H1 (cell line): ENCODE results near the gene NSUN7. TPM values are rescaled to one million over a fixed set of nuclear protein-coding genes. Genes with fewer than 3 reads are reported as not detected.

Experiments used
- CTCF ChIA-PET: fragments of 300-600 bp; sonication (Branson Sonifier 250); formaldehyde crosslinking; loops from one replicate; lab custom pipeline; 2021; ENCODE audit not compliant: partially characterized antibody; lab: Charles Lee
- POLR2A ChIA-PET: fragments of 300-600 bp; sonication (Branson Sonifier 250); formaldehyde crosslinking; loops from one replicate; lab custom pipeline; 2021; ENCODE audit warnings: inconsistent platforms; ENCODE audit not compliant: partially characterized antibody; lab: Charles Lee
- DNase-seq, 2 experiments: peaks; one replicate each; pipeline versions ENCODE4 v3.0.0 to v3.0.0-alpha.2; 2010 to 2022; ENCODE audit warnings: low spot score in 2 of 2, low read depth in 1 of 2, mixed read lengths in 1 of 2
- FAIRE-seq: peaks from 2 replicates; lab custom pipeline; 2011; peaks lifted over from hg19 to GRCh38; lab: Jason Lieb, UNC
- H2AFZ ChIP-seq: 2 replicates; pipeline ENCODE4 v1.8.1; 2012; ENCODE audit warnings: low read length, inconsistent platforms
- H2AK5ac ChIP-seq: 2 replicates; pipeline ENCODE4 v1.6.1; 2013; ENCODE audit warnings: low read depth, low read length
- H2BK120ac ChIP-seq: replicated peaks from 2 replicates; pipeline ENCODE3; 2013; ENCODE audit warnings: low read depth, low read length, inconsistent platforms
- H2BK12ac ChIP-seq: 2 replicates; pipeline ENCODE4 v1.6.1; 2013; ENCODE audit warnings: low read depth, low read length
- H2BK15ac ChIP-seq: 2 replicates; pipeline ENCODE4 v1.6.1; 2013; ENCODE audit warnings: low read length
- H2BK20ac ChIP-seq: 2 replicates; pipeline ENCODE4 v1.6.1; 2013; ENCODE audit warnings: low read length
- H2BK5ac ChIP-seq: 2 replicates; pipeline ENCODE4 v1.6.1; 2013; ENCODE audit warnings: low read depth, low read length
- H3K14ac ChIP-seq: 2 replicates; pipeline ENCODE4 v1.6.1; 2013; ENCODE audit warnings: inconsistent platforms; ENCODE audit not compliant: insufficient read length
- H3K18ac ChIP-seq: 2 replicates; pipeline ENCODE4 v1.6.1; 2013; ENCODE audit warnings: low read length; ENCODE audit errors: extremely low read depth
- H3K23ac ChIP-seq: 2 replicates; pipeline ENCODE4 v1.6.1; 2013; ENCODE audit warnings: inconsistent platforms; ENCODE audit not compliant: insufficient read length
- H3K23me2 ChIP-seq: 2 replicates; pipeline ENCODE4 v1.6.1; 2013; ENCODE audit warnings: low read depth, low read length
- H3K27ac ChIP-seq: 2 replicates; pipeline ENCODE4 v1.6.1; 2011; ENCODE audit warnings: low read depth, low read length, inconsistent platforms
- H3K27me3 ChIP-seq, 4 experiments: replicated peaks in 1 of 4; 1 replicate in 1 of 4; 2 replicates in 3 of 4; pipeline versions ENCODE4 v1.6.1 to v1.8.1; 2011 to 2013; ENCODE audit warnings: low read length in 3 of 4, mild to moderate bottlenecking in 3 of 4, inconsistent platforms in 2 of 4, mixed read lengths in 2 of 4, moderate library complexity in 1 of 4; ENCODE audit not compliant: control insufficient read depth in 3 of 4, insufficient read depth in 3 of 4; ENCODE audit errors: extremely low read depth in 1 of 4
- H3K36me3 ChIP-seq, 4 experiments: 2 replicates each; pipeline versions ENCODE4 v1.6.1 to v1.8.1; 2011 to 2013; ENCODE audit warnings: mild to moderate bottlenecking in 4 of 4, low read length in 3 of 4, moderate library complexity in 2 of 4, control low read depth in 1 of 4, inconsistent platforms in 1 of 4; ENCODE audit not compliant: insufficient read depth in 4 of 4, control insufficient read depth in 2 of 4
- H3K4ac ChIP-seq: replicated peaks from 2 replicates; pipeline ENCODE3; 2013; ENCODE audit warnings: low read length, low read depth, mixed read lengths, inconsistent platforms; ENCODE audit not compliant: insufficient read length
- H3K4me1 ChIP-seq, 4 experiments: replicated peaks in 1 of 4; 1 replicate in 1 of 4; 2 replicates in 3 of 4; pipeline versions ENCODE4 v1.6.1 to v1.8.1; 2011 to 2013; ENCODE audit warnings: low read length in 3 of 4, inconsistent platforms in 2 of 4, mixed read lengths in 1 of 4; ENCODE audit not compliant: insufficient read depth in 4 of 4, control insufficient read depth in 3 of 4
- H3K4me2 ChIP-seq, 2 experiments: 2 replicates each; pipeline versions ENCODE4 v1.6.1 to v1.8.1; 2011 to 2013; ENCODE audit warnings: low read depth in 2 of 2, low read length in 2 of 2, control low read depth in 1 of 2, inconsistent platforms in 1 of 2, mild to moderate bottlenecking in 1 of 2; ENCODE audit not compliant: insufficient read depth in 1 of 2
- H3K4me3 ChIP-seq, 4 experiments: fragments of 200-600, 300-600 bp in 1 of 4; sonication (generic), shearing (Covaris generic), sonication (Bioruptor Twin) in 1 of 4; 2 replicates each; pipeline versions ENCODE4 v1.5.1 to v1.8.1; 2011 to 2016; ENCODE audit warnings: low read length in 4 of 4, low read depth in 3 of 4, control low read depth in 2 of 4, inconsistent platforms in 2 of 4, mild to moderate bottlenecking in 2 of 4, mixed read lengths in 1 of 4, moderate library complexity in 1 of 4; ENCODE audit not compliant: insufficient read depth in 2 of 4; ENCODE audit errors: extremely low read depth in 1 of 4
- H3K56ac ChIP-seq: replicated peaks from 2 replicates; pipeline ENCODE3; 2013; ENCODE audit warnings: low read depth, mild to moderate bottlenecking, mixed read lengths, low read length, inconsistent platforms; ENCODE audit not compliant: insufficient read length
- H3K79me1 ChIP-seq: 2 replicates; pipeline ENCODE4 v1.6.1; 2013; ENCODE audit warnings: low read depth, low read length, control low read depth
- H3K79me2 ChIP-seq, 2 experiments: 2 replicates each; pipeline versions ENCODE4 v1.6.1 to v1.8.1; 2012 to 2013; ENCODE audit warnings: low read length in 2 of 2, mild to moderate bottlenecking in 2 of 2, inconsistent platforms in 1 of 2; ENCODE audit not compliant: insufficient read depth in 2 of 2, control insufficient read depth in 1 of 2
- H3K9ac ChIP-seq, 4 experiments: replicated peaks in 1 of 4; 1 replicate in 1 of 4; 2 replicates in 3 of 4; pipeline versions ENCODE4 v1.6.1 to v1.8.1; 2011 to 2013; ENCODE audit warnings: low read depth in 3 of 4, low read length in 3 of 4, control low read depth in 2 of 4, mild to moderate bottlenecking in 2 of 4, moderate library complexity in 2 of 4, inconsistent platforms in 1 of 4; ENCODE audit errors: extremely low read depth in 1 of 4
- H3K9me3 ChIP-seq, 2 experiments: 2 replicates each; pipeline versions ENCODE4 v1.6.1 to v1.8.1; 2012 to 2013; ENCODE audit warnings: mild to moderate bottlenecking in 2 of 2, moderate library complexity in 2 of 2, control low read depth in 1 of 2, inconsistent platforms in 1 of 2, low read depth in 1 of 2, low read length in 1 of 2, mixed read lengths in 1 of 2; ENCODE audit not compliant: insufficient read depth in 2 of 2
- H4K20me1 ChIP-seq, 2 experiments: replicated peaks in 1 of 2; 2 replicates each; pipeline versions ENCODE3 to v1.8.1; 2011 to 2013; ENCODE audit warnings: inconsistent platforms in 2 of 2, low read length in 2 of 2, mild to moderate bottlenecking in 1 of 2; ENCODE audit not compliant: insufficient read depth in 2 of 2, control insufficient read depth in 1 of 2
- H4K5ac ChIP-seq: 2 replicates; pipeline ENCODE4 v1.6.1; 2013; ENCODE audit warnings: low read length, low read depth, mixed read lengths, inconsistent platforms; ENCODE audit not compliant: insufficient read length
- H4K8ac ChIP-seq: 2 replicates; pipeline ENCODE4 v1.8.0; 2013; ENCODE audit warnings: mild to moderate bottlenecking, moderate library complexity, low read length, inconsistent platforms; ENCODE audit not compliant: insufficient read depth; ENCODE audit errors: extremely low read depth
- H4K91ac ChIP-seq: replicated peaks from 2 replicates; pipeline ENCODE3; 2013; ENCODE audit warnings: low read length, mixed read lengths, inconsistent platforms; ENCODE audit not compliant: insufficient read length
- ASH2L ChIP-seq: fragments of 200-600, 300-600 bp; sonication (generic); IDR thresholded peaks from one replicate; pipeline ENCODE4 v1.7.1; 2017; ENCODE audit warnings: low read length
- BACH1 ChIP-seq: IDR thresholded peaks from 2 replicates; pipeline ENCODE4 v1.6.1; 2012; ENCODE audit warnings: low read length, improper control_type of control experiment
- CBX8 ChIP-seq: fragments of 300-800, 300-1000 bp; sonication (generic); IDR thresholded peaks from 2 replicates; pipeline ENCODE4 v1.7.1; 2016; ENCODE audit warnings: low read depth, low read length, borderline replicate concordance
- CHD1 ChIP-seq: IDR thresholded peaks from 2 replicates; pipeline ENCODE4 v1.6.1; 2012; ENCODE audit warnings: low read depth, low read length, improper control_type of control experiment
- CTBP2 ChIP-seq: IDR thresholded peaks from 2 replicates; pipeline ENCODE4 v1.7.0; 2011; ENCODE audit warnings: borderline replicate concordance, mild to moderate bottlenecking, moderate library complexity, mixed read lengths, low read length; ENCODE audit not compliant: insufficient read depth, insufficient read length
- NRF1 ChIP-seq: IDR thresholded peaks from 2 replicates; pipeline ENCODE4 v1.6.1; 2011; ENCODE audit warnings: mild to moderate bottlenecking, low read depth, low read length, improper control_type of control experiment
- RFX5 ChIP-seq: IDR thresholded peaks from 2 replicates; pipeline ENCODE4 v1.6.1; 2011; ENCODE audit warnings: low read depth, low read length, improper control_type of control experiment, borderline replicate concordance
- SUZ12 ChIP-seq: fragments of 200-600 bp; sonication (generic); IDR thresholded peaks from 2 replicates; pipeline ENCODE4 v1.6.1; 2012; ENCODE audit warnings: mild to moderate bottlenecking, inconsistent platforms, low read length, moderate library complexity, mixed read lengths
- TAF7 ChIP-seq: optimal IDR thresholded peaks from 2 replicates; pipeline ENCODE3; 2011; ENCODE audit warnings: low read depth, mild to moderate bottlenecking, inconsistent platforms, low read length, moderate library complexity, borderline replicate concordance
- USF2 ChIP-seq: IDR thresholded peaks from 2 replicates; pipeline ENCODE4 v1.6.1; 2011; ENCODE audit warnings: low read length, improper control_type of control experiment
- WGBS, 2 experiments: shearing (Covaris generic) in 1 of 2; methylation state at CpG; one replicate each; pipeline versions ENCODE4 v1.1.6 to v1.1.7; 2013 to 2015; ENCODE audit warnings: low lambda C conversion rate in 2 of 2, mixed read lengths in 2 of 2, inconsistent platforms in 1 of 2, low coverage in 1 of 2, missing lambda C conversion rate in 1 of 2; ENCODE audit not compliant: insufficient replicate concordance in 2 of 2, insufficient coverage in 1 of 2, insufficient read length in 1 of 2; ENCODE audit errors: extremely low coverage in 1 of 2, missing lambda C conversion rate in 1 of 2; 5-methylcytosine and 5-hydroxymethylcytosine counted together
- polyA plus RNA-seq, 7 experiments: library from polyadenylated mRNA; depleted of rRNA in 3 of 7; stranded (reverse) in 5 of 7; unstranded in 2 of 7; fragments of >200 nt in 5 of 7; fragments of 200-250 nt in 2 of 7; gene quantifications; 1 replicate in 5 of 7; 2 replicates in 1 of 7; 4 replicates in 1 of 7; pipeline versions ENCODE4 v1.2.1 to v1.2.3, GENCODE V29; 2011 to 2013; ENCODE audit warnings: missing spikeins in 2 of 7, mixed read lengths in 2 of 7
- total RNA-seq: library from RNA; stranded (reverse); fragmentation: NEBNext Ultra II Directional; extraction: Animal tissue kit (Norgen Biotek cat#: 25700); gene quantifications from 2 replicates; pipeline ENCODE4 v1.2.1, GENCODE V29; 2021

Gene NSUN7
- total and polyA plus RNA-seq, 2 of the 8 experiments (the other 6 are each of a cell fraction or from before 2014, with no cell fraction given) = 8.8 to 24.4 TPM

GRCh38 chr4:40747207-40747835 lies 2.4 kb upstream of the NSUN7 start:
- no peaks in the 10 kb centered on the region for H3K27me3 ChIP-seq
- WGBS, 2 experiments = 91% methylated on average over 2 of the region's 2 CpGs; no CpG with 5 or more reads in 1 of the 2 experiments
- H3K4ac ChIP-seq = no peak overlapping the region
- no peak overlapping the region for H3K18ac ChIP-seq
- no peak overlapping the region for H3K23ac ChIP-seq
- H3K56ac ChIP-seq = no peak overlapping the region
- no peaks in the 10 kb centered on the region for H4K20me1 ChIP-seq
- no peak overlapping the region for H2BK15ac ChIP-seq
- H3K9ac ChIP-seq = no peak overlapping the region
- H4K91ac ChIP-seq = no peak overlapping the region
- no peak for TF ChIP-seq SUZ12
- TF ChIP-seq TAF7 = no peak
- TF ChIP-seq RFX5 = no peak
- no peak for TF ChIP-seq CTBP2
- TF ChIP-seq CHD1 = no peak
- no peak for TF ChIP-seq NRF1
- no peak for TF ChIP-seq BACH1
- no peak for TF ChIP-seq USF2
- no peak for TF ChIP-seq CBX8
- TF ChIP-seq ASH2L = no peak
- H2BK5ac ChIP-seq = no peak overlapping the region
- H3K4me2 ChIP-seq = no peak overlapping the region
- H3K79me2 ChIP-seq = peaks cover 0 to 9% of the 10 kb centered on the region in 2 experiments; a peak in 2 of 4 replicates
- no peak overlapping the region for H4K5ac ChIP-seq
- H3K36me3 ChIP-seq = peaks cover 0 to 5% (median 0%) of the 10 kb centered on the region in 4 experiments; a peak in 1 of 8 replicates
- ChIA-PET CTCF (interaction anchor here (1.2 to 1.3 kb wide), 2 partner anchors 12 to 92 kb away, joined by 3 read pairs; no protein-coding TSS in a partner anchor), POLR2A (interaction anchor here (1.1 kb wide), 1 partner anchor 9 kb away, joined by 3 read pairs; no protein-coding TSS in a partner anchor)
- FAIRE-seq (no peak), DNase-seq (no peak)
- peaks cover 10% of the 10 kb centered on the region for H3K23me2 ChIP-seq
- H2AK5ac ChIP-seq = no peak overlapping the region
- no peak overlapping the region for H2BK20ac ChIP-seq
- no peak overlapping the region for H3K27ac ChIP-seq
- H3K14ac ChIP-seq = no peak overlapping the region
- H3K79me1 ChIP-seq = no peaks in the 10 kb centered on the region; the same call in 1 of the 2 replicates
- no peak overlapping the region for H3K4me3 ChIP-seq
- H4K8ac ChIP-seq = no peak overlapping the region
- H2AFZ ChIP-seq = no peak overlapping the region
- peaks cover 0 to 4% (median 0%) of the 10 kb centered on the region in 4 experiments; a peak in 2 of 7 replicates for H3K4me1 ChIP-seq
- no peaks in the 10 kb centered on the region for H3K9me3 ChIP-seq
- H2BK120ac ChIP-seq = no peak overlapping the region
- H2BK12ac ChIP-seq = no peak overlapping the region
